Suprapubic skin (tissue), 4 donors: Measurements from ENCODE around the gene CARM1.

Experiments used
- CTCF ChIP-seq, 2 donors: fragments of 200-600 bp in 1 of 2; fragments of 450-650 bp in 1 of 2; sonication (generic) in 1 of 2; IDR thresholded peaks; one replicate each; pipeline ENCODE4 v1.5.1; 2016 to 2019; ENCODE audit warnings: antibody characterized with exemption in 2 of 2, mild to moderate bottlenecking in 1 of 2, moderate library complexity in 1 of 2
- EP300 ChIP-seq: sonication (generic); formaldehyde crosslinking; IDR thresholded peaks from one replicate; pipeline ENCODE4 v1.6.1; 2017; ENCODE audit warnings: antibody characterized with exemption
- POLR2A ChIP-seq, 2 donors: fragments of 450-650 bp; IDR thresholded peaks; one replicate each; pipeline ENCODE4 v1.6.1; 2017; ENCODE audit warnings: antibody characterized with exemption in 2 of 2, mild to moderate bottlenecking in 2 of 2, moderate library complexity in 2 of 2
- POLR2AphosphoS5 ChIP-seq, 3 donors: sonication (generic); formaldehyde crosslinking; IDR thresholded peaks; one replicate each; pipeline ENCODE4 v1.6.1; 2017; ENCODE audit warnings: antibody characterized with exemption in 3 of 3

- TF ChIP-seq POLR2A (IDR thresholded peaks at IDR 0.05) = no peak
- TF ChIP-seq POLR2AphosphoS5 (IDR thresholded peaks at IDR 0.05) = no peak
- TF ChIP-seq CTCF (IDR thresholded peaks at IDR 0.05) = no peak
- TF ChIP-seq EP300 = no peak
These were observed 40.2 kb upstream of the CARM1 start for GRCh38 chr19:10830931-10831779.
